HG03280 (cell line): ENCODE measurements around the gene RNF149.
"Not testable (repeated sequence)": the region's sequence is repeated elsewhere in the genome, so short reads cannot be mapped to it uniquely, and the experiment has no call there.

Source experiments
- ATAC-seq: cut with Tn5 transposase; IDR thresholded peaks from one replicate; pipeline ENCODE4 v1.9.1; 2021; ENCODE audit warnings: mild to moderate bottlenecking, moderate library complexity; ENCODE audit not compliant: unreplicated experiment

RNF149 gene

DNA sequence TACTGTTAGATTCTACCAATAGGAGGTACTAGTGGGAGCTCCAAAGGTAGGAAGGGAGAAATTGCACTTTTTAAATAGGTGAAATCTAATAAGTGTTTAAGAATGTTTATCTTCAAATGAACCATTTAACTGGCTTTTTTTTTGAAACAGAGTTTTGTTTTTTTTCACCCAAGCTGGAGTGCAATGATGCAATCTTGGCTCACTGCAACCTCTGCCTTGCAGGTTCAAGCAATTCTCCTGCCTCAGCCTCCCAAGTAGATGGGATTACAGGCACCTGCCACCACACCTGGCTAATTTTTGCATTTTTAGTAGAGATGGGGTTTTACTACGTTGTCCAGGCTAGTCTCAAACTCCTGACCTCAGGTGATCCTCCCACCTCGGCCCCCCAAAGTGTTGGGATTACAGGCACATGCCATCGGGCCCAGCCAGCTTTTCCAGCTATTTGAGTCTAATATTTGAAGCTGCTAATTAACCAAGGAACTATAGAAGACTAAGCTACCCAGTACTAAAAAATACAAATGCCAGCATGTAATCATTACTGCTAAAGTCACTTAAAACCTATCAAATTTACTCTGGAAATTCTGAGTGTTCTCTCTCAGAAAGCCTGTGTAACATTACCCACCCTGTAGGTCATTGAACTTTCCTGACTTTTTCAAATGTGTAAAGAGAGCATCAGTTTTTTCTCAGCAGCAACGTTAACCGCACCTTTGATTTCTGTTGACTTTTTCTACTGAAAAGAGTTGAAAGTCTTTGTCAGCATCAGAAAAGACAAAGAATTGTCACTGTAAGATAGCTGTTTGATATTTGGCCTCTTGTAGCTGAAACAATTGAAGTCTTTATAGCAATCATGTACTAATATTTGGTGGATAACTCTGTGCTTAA, 24.6 kb upstream of the RNF149 start:
- ATAC-seq = no peak

- no peak for ATAC-seq
Measured at GRCh38 chr2:101331202-101331601, 22.7 kb upstream of the RNF149 start.

GRCh38 chr2:101330253-101330933, 21.9 kb upstream of the RNF149 start:
- ATAC-seq = no peak

GRCh38 chr2:101329026-101329425, 20.5 kb upstream of the RNF149 start:
- ATAC-seq = no peak

DNA sequence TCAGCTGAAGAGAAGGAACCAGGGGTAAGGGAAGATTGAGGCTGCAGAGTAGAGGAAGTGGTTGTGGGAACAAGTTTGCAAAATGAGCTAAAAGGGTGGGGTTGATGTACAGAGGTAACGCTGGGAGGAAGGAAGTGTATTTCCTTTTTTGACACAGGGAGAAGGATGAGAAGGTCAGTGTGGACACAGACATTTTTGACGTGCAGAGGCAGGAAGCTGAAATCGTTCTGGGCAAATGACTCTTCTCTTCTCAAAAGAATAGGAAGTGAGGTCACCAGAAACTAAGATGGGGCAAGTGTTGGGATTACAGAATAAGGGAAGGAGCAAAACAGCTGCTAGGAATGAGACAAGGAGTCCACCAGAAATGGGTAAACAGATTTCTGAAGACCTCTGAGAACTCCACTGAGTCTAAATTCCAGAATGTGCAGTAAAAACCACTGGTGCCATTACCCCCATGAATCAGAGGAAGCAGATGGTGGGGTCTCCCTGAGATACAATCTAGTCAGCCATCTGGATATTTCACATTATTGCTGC, 20.0 kb upstream of the RNF149 start:
- ATAC-seq = no peak

DNA sequence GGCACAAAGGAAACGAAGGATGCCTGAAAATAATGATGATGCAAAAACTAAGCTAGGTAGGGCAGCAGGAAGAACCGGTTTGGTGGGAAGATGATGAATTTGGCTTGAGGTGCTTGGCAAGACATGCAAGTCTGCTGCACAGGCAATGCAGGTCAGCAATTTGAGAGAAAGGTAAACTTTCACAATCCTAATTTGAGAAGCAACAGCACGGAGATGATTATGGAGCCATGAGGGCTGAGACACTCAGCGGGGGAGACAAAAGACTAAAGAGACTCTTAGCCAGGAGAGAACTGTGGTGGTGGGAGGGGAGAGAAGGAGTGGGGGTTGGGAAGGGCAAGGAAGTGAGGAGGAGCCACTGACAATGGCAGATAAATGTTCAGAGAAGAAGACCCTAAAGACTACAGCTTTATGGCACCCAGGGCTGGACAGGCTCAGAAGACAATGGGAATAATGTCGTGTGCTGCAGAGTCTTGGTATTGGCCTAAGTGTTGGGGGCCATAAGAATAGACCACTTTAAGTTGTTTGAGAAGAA, 19.4 kb upstream of the RNF149 start:
- ATAC-seq = no peak

- no peak for ATAC-seq
Measured at GRCh38 chr2:101325425-101325824, 16.9 kb upstream of the RNF149 start.

DNA sequence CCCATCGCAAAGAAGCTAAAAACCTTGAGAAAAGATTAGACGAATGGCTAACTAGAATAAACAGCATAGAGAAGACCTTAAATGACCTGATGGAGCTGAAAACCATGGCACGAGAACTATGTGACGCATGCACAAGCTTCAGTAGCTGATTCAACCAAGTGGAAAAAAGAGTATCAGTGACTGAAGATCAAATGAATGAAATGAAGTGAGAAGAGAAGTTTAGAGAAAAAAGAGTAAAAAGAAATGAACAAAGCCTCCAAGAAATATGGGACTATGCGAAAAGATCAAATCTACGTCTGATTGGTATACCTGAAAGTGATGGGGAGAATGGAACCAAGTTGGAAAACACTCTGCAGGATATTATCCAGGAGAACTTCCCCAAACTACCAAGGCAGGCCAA, 8.1 kb upstream of the RNF149 start:
- ATAC-seq = not testable (repeated sequence)

GRCh38 chr2:101311696-101312017, 3.2 kb upstream of the RNF149 start:
- no peak for ATAC-seq

DNA sequence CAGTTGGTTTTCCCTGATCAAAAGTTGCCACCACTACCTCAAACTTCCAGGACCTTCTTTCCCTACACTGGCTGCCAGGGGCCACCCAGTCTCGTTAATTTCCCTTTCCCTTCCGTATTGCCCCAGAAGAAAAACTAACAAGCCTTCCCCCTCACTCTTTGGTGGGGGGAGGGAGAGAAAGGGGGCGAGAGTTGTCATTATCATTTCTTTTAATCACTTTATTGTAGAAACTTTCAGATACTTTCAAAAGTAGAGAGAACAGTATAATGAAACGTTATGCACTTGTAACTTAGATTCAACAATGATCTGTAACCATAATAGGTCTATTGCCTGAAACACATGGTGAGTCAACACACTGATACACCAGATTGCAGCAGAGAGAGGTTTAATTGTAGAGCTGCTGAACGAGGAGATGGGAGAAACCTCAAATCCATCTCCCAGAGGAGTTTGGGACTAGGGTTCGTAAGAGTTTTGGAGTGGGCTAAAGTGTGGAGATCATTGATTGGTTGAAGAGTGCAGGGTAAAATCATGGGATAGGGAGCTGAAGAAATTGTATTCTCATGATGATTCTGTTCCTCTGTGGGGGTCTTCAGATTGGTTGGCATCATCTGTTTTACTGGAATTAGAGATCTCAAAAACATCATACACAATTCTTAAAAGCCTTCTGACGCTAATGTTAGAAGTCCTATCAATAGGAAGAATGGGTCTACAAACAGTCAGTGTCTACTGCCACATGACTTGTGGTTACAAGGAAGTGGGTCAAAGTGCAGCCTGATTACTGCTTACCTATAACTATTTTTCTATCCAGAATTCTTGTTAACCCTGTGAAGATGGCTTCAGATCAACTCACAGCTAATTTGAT, 2.6 kb upstream of the RNF149 start:
- ATAC-seq = no peak

DNA sequence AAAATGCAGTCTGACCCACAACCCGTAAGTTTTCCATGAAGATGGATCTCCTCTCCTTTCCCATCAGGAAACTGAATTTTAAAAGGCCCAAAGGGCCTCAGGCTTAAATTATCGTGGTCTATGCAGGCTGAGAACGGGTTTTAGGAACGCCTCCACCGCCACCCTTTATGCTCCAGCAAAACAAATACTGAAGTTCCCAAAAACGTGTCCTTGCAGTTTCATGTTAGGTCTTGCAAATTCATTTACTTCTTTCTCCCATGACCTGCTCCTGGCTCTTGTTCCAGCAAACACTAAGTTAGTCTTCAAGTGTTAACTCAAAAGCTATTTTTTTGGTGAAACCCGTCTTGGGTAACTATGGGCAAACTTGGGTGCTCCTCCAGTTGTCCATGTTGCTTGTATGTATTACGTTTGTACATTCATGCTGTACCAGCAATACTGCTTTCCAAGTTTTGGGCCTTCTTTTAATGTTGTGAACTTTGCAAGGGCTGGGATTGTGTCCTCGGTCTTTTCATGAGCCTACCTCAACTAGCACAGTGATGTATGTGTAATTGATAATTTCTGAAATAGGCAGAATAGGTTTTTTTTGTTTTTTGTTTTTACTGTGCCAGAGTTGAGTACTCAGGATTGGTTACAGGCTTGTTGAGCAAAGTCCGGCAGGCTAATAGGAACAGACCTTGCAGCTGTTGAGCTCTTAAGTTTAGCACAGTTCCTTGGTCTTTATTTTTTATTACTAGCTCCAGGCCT, 1.8 kb upstream of the RNF149 start:
- no peak for ATAC-seq

GRCh38 chr2:101307950-101308431, 510 bp downstream of the RNF149 start:
- ATAC-seq = peak; percentile 17

- ATAC-seq = no peak
Measured at GRCh38 chr2:101307503-101307902, 998 bp downstream of the RNF149 start.

DNA sequence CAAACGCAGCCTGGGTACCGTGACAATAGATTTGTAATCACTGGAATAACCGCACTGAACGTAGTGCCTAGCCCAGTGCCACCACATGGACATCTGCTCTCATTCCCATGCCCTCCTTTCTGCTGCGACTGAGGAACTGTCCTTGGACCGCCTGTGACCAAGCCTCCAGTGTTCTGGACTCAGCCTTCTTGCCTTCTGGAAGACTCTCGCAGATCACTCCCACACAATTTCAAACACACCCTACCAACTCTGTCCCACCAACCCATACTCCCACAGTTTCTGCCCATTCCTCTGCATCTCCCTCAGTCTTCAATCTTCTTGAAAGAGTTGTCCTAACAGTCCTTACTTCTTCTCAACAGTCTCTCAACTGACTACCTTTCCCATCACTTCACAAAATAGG, 2.1 kb downstream of the RNF149 start:
- ATAC-seq = peak; percentile 1

GRCh38 chr2:101305492-101306078, 2.9 kb downstream of the RNF149 start:
- no peak for ATAC-seq

- ATAC-seq = no peak
Measured at GRCh38 chr2:101305035-101305434, 3.5 kb downstream of the RNF149 start.

GRCh38 chr2:101303688-101304087, 4.8 kb downstream of the RNF149 start:
- ATAC-seq = no peak

GRCh38 chr2:101302016-101302415, 6.5 kb downstream of the RNF149 start:
- no peak for ATAC-seq

- no peak for ATAC-seq
Measured at GRCh38 chr2:101300836-101301235, 7.7 kb downstream of the RNF149 start.

GRCh38 chr2:101300164-101300563, 8.3 kb downstream of the RNF149 start:
- ATAC-seq = no peak
